GM12873 (cell line): Measurements from ENCODE around the gene PKD1.

ENCODE experiments used
- CTCF ChIP-seq: IDR thresholded peaks from 2 replicates; pipeline ENCODE4 v1.5.1; 2012; ENCODE audit warnings: low read depth, mild to moderate bottlenecking, moderate library complexity, low read length, control low read depth; ENCODE audit not compliant: insufficient read depth; ENCODE audit errors: missing control alignments

Gene PKD1

GRCh38 chr16:2061023-2061422 is 74.7 kb downstream of the PKD1 start:
- TF ChIP-seq CTCF: no peak

GRCh38 chr16:2060346-2060745 is 75.4 kb downstream of the PKD1 start:
- TF ChIP-seq CTCF: no peak

GRCh38 chr16:2058872-2059271 is 76.8 kb downstream of the PKD1 start:
- no peak for TF ChIP-seq CTCF

- TF ChIP-seq CTCF: no peak
These were observed 77.3 kb downstream of the PKD1 start for GRCh38 chr16:2058420-2058819.

GRCh38 chr16:2057438-2057837 is 78.3 kb downstream of the PKD1 start:
- no peak for TF ChIP-seq CTCF

GRCh38 chr16:2056681-2057407 is 78.9 kb downstream of the PKD1 start:
- TF ChIP-seq CTCF: peak; percentile 31

- TF ChIP-seq CTCF: peak; percentile 15
These were observed 79.6 kb downstream of the PKD1 start for GRCh38 chr16:2056077-2056476.
